ENCODE results near the gene SLC26A2. TPM values are rescaled to one million over a fixed set of nuclear protein-coding genes. Genes with fewer than 3 reads are reported as not detected.

Gene SLC26A2
- total and polyA plus RNA-seq, 10 of the 15 experiments (the other 5 are each of a cell fraction or from before 2014, with no cell fraction given) = 1.7 to 6.4 (median 4.2) TPM

GRCh38 chr5:149942199-149942598 is 18.4 kb upstream of the SLC26A2 start:
- CTCF ChIA-PET = no interaction called here
- DNase-seq (ENCODE audit: low read depth, low spot score) (no peak), ATAC-seq (no peak), FAIRE-seq (no peak)
- SMC1A ChIA-PET (ENCODE audit: uncharacterized antibody, unreplicated experiment) = no interaction called here
- H3K9ac ChIP-seq (ENCODE audit: control insufficient read depth, insufficient read depth, low read length) = no peak overlapping the region
- in situ Hi-C loops (cut with MboI) = no loop called here
- H4K20me1 ChIP-seq (ENCODE audit: control insufficient read depth, insufficient read depth) = no peaks in the 10 kb centered on the region
- no peak overlapping the region for H3K27ac ChIP-seq (ENCODE audit: control insufficient read depth, insufficient read depth)
- no peaks in the 10 kb centered on the region for H3K79me2 ChIP-seq (ENCODE audit: control insufficient read depth, insufficient read depth, low read length)
- RAD21 ChIA-PET (ENCODE audit: unreplicated experiment) = no interaction called here
- intact Hi-C loops (cut with micrococcal nuclease; ENCODE audit: unreplicated experiment) = no loop called here
- H3K4me2 ChIP-seq (ENCODE audit: control insufficient read depth, insufficient read depth) = no peak overlapping the region
- WGBS (ENCODE audit: insufficient coverage, insufficient replicate concordance, low lambda C conversion rate, missing lambda C conversion rate) = 54% methylated on average over 2 of the region's 2 CpGs
- H3K36me3 ChIP-seq (ENCODE audit: control insufficient read depth in 2 of 2, insufficient read depth in 2 of 2, low read length in 1 of 2) = no peaks in the 10 kb centered on the region
- POLR2A ChIA-PET = no interaction called here
- no peaks in the 10 kb centered on the region for H3K9me3 ChIP-seq (replicated peaks; ENCODE audit: control insufficient read depth, insufficient read depth, low read length)
- no peaks in the 10 kb centered on the region; a peak in 1 of 4 replicates for H3K27me3 ChIP-seq (replicated peaks in 1 of 2; ENCODE audit: control insufficient read depth in 2 of 2, insufficient read depth in 2 of 2, low read length in 1 of 2)
- no TSS peak for BruUV-seq (replicated peaks)
- no peaks in the 10 kb centered on the region for H3K4me1 ChIP-seq (ENCODE audit: control insufficient read depth, insufficient read depth, low read length)
- H2AFZ ChIP-seq (ENCODE audit: control insufficient read depth, low read depth, low read length) = no peak overlapping the region
- no peak overlapping the region for H3K4me3 ChIP-seq
- TF ChIP-seq USF2 (IDR thresholded peaks at IDR 0.05; ENCODE audit: borderline replicate concordance, low read depth, low read length) (no peak), LARP7 (IDR thresholded peaks at IDR 0.05) (no peak), E4F1 (IDR thresholded peaks at IDR 0.05; ENCODE audit: borderline replicate concordance, partially characterized antibody) (no peak), HSF1 (IDR thresholded peaks at IDR 0.05; ENCODE audit: low read depth, low read length) (no peak), YBX1 (IDR thresholded peaks at IDR 0.05) (no peak), USF1 (IDR thresholded peaks at IDR 0.05; ENCODE audit: borderline replicate concordance, extremely low read length, insufficient read depth, low read depth, low read length) (no peak), KAT2A (conservative IDR thresholded peaks at IDR 0.05; ENCODE audit: control insufficient read depth, low read depth, low read length) (no peak), ATF2 (IDR thresholded peaks at IDR 0.05; ENCODE audit: low read length) (no peak), NR2C1 (IDR thresholded peaks at IDR 0.05) (no peak), SMAD5 (IDR thresholded peaks at IDR 0.05; ENCODE audit: low read depth) (no peak), BCL11A (IDR thresholded peaks at IDR 0.05; ENCODE audit: low read depth, low read length) (no peak), ETV6 (conservative IDR thresholded peaks at IDR 0.05 in 1 of 2, IDR thresholded peaks at IDR 0.05 in 1 of 2; ENCODE audit: borderline replicate concordance in 1 of 2, low read depth in 1 of 2) (no peak), STAT3 (IDR thresholded peaks at IDR 0.05; ENCODE audit: low read depth, low read length) (no peak), ZBTB33 (IDR thresholded peaks at IDR 0.05) (no peak)
